GM12865 (cell line): ENCODE results near the gene NPHP4.

Experiments
- DNase-seq: peaks from one replicate; pipeline ENCODE4 v3.0.0; 2010; ENCODE audit warnings: low read depth
- H3K4me3 ChIP-seq: 2 replicates; pipeline ENCODE4 v1.5.1; 2011; ENCODE audit warnings: mild to moderate bottlenecking, low read depth, low read length, control low read depth
- TF ChIP-seq, protein P1 (sequence below): IDR thresholded peaks from 2 replicates; pipeline ENCODE4 v1.5.1; 2011; ENCODE audit warnings: low read length, control low read depth, low read depth, inconsistent platforms; ENCODE audit not compliant: insufficient read depth; ENCODE audit errors: missing control alignments

NPHP4 gene

DNA sequence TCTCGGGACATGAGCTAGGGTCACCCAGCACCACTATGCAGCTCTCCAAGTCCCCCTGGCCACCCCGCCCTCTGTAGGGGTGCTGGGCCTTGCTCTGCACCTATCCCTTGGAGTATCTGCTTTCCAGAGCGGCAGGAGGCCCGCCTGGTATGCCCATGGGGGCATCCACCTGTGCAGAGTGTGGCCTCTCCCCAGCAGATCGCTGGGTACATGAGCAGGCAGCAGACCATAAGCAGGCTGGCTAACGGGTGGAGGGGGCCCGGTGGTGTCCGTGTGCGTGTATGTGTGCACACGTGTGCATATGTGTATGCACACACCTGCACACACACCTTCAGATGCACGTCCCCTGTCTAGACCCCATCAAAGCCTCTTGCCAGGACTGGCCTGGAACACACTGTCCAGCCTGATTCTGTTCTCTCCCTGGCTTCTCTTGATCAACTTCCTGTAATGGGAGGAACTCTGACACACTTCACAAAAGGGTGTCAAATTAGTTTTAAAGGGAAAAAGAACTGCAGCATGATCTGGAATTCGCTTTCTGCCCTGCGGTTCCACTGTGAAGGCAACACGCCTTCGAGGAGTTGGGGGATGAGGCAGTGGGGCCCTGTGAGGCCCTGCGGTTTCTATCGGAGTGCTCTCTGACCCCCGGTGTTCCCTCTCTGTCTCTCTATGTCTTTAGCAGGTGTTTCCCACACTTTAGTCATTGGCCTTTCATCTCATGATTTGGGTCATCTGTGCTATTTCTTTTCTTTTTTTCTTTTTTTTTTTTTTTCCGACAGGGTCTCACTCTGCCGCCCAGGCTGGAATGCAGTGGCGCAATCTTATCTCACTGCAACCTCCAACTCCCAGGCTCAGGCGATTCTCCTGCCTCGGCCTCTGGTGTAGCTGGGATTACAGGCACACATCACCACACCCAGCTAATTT, 17.2 kb upstream of the NPHP4 start:
- no peak for DNase-seq
- TF ChIP-seq, protein P1, sequence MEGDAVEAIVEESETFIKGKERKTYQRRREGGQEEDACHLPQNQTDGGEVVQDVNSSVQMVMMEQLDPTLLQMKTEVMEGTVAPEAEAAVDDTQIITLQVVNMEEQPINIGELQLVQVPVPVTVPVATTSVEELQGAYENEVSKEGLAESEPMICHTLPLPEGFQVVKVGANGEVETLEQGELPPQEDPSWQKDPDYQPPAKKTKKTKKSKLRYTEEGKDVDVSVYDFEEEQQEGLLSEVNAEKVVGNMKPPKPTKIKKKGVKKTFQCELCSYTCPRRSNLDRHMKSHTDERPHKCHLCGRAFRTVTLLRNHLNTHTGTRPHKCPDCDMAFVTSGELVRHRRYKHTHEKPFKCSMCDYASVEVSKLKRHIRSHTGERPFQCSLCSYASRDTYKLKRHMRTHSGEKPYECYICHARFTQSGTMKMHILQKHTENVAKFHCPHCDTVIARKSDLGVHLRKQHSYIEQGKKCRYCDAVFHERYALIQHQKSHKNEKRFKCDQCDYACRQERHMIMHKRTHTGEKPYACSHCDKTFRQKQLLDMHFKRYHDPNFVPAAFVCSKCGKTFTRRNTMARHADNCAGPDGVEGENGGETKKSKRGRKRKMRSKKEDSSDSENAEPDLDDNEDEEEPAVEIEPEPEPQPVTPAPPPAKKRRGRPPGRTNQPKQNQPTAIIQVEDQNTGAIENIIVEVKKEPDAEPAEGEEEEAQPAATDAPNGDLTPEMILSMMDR: no peak
- no peak overlapping the region for H3K4me3 ChIP-seq

DNA sequence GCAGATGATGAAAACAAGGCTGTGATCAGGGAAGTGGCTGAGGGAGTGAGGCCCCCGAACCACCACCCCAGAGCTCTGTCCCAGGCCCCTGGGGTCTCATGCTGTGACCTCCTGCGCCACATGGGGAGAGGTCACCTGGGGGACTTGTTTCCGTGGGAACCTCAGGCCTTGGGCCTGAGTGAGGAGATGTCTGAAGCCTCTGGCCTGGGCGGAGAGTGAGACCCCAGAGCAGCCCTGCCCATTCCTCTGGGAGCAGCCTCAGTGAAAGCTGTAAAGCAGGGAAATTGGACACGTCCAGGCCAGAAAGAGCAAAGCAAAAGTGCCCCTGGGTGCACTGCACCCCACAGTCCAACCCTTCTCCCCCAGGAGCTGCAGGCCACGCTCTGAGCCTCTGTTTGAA, 16.5 kb upstream of the NPHP4 start:
- TF ChIP-seq, protein P1: no peak
- DNase-seq: no peak
- no peak overlapping the region for H3K4me3 ChIP-seq

DNA sequence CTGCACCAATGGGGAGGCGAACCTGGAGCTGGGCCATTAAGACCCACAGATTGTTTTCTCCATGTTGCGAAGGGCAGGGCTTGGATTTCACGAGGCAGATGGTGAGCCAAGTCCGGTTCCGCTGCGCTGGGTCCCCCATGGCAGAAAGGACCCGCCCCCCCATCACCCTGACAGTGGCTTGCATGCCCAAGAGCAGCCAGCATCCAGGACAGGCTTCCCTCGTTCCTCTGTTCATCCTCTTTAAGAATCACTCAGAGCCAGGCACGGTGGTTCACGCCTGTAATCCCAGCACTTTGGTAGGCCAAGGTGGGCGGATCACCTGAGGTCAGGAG, 15.8 kb upstream of the NPHP4 start:
- H3K4me3 ChIP-seq: no peak overlapping the region
- DNase-seq: no peak
- TF ChIP-seq, protein P1: no peak

DNA sequence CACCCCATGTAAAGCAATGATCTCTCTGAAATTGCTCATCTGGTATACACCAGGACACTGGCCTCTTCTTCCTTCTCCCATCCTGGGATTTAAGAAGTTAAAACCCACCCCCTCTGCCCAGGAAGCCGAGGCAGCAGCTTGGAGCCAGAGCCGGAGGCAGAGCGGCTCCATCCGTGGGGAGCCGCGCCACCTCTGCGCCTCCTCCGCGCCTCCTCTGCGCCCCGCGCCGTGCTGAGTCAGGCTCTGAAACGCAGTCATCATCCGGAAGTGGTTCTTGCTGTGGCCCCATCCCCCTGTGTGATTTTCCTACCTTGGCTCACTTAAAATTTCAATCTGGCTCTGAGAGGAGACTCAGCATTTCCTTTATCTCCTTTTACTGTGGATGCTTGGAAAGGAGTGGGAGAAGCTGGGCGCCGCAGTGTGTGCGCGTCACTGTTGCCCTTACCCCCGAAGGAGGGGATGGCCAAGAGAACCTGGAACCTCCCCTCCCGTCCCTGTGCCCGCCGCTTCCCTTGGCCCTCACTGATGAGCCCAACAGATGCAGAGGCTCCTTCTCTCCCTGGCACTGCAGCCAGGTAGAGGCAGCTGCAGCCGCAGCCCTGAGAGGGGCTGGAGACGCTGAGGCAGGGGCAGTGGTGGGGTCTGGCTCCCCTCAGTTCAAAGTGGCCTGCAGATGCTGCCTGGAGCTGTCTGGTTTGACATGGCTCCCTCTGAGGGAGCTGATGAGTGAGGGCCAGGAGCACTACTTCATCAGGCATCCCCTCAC, 15.3 kb upstream of the NPHP4 start:
- DNase-seq: no peak
- TF ChIP-seq, protein P1: no peak
- H3K4me3 ChIP-seq: no peak overlapping the region

DNA sequence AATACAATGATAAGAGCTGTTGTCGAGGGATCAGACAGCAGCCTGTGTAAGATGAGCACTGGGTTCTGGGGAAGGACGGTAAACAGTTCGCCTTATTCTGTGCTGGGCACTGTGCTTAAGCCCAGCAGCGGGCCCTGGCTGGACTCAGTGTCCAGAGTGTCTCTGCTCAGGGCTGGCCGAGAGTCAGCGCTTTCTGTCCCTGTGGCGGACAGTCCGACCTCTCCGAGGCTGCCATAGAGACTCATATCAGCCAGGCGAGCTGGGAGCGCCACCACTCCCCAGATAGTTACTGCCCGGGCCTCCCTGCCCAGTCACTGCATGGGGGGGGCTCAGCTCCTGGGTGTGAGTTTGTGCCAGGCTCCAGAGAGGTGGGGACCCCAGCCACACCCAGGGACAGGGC, 14.7 kb upstream of the NPHP4 start:
- no peak for DNase-seq
- H3K4me3 ChIP-seq: no peak overlapping the region
- TF ChIP-seq, protein P1: no peak

DNA sequence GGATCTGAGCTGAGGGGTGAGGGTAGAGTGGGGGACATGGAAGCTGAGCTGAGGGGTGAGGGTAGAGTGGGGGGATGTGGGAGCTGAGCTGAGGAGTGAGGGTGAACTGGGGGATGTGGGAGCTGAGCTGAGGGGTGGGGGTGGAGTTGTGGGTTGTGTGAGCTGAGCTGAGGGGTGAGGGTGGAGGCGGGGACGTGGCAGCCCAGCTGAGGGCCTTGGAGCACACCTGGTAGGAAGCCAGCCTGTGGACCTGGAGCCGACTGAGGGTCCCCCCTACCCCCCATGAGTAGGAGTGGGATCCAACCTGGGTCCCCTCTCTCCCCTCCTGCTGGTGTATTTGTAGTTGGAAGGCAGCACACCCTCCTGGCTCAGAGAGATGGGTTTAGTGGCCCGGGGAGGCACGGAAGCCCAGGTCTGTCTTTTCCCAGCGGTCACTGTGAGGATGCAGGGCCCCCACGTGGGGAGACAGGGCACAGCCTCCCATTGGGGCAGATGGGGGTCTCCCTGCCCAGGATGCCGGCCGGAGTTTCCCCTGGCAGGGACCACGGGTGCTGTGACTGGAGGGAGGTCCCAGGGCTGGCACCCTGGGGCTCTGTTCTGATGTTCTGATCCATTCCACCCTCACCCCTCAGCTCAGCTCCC, 13.2 kb upstream of the NPHP4 start:
- DNase-seq: no peak
- no peak overlapping the region for H3K4me3 ChIP-seq
- TF ChIP-seq, protein P1: no peak
